IPS-18a (cell line): Measurements from ENCODE around the gene CCNK.

Experiments
- H3K27ac ChIP-seq: one replicate; pipeline ENCODE4 v1.5.1; 2013; ENCODE audit warnings: low read length
- H3K27me3 ChIP-seq: one replicate; pipeline ENCODE4 v1.6.1; 2013; ENCODE audit warnings: mild to moderate bottlenecking, low read length; ENCODE audit not compliant: control insufficient read depth, insufficient read depth
- H3K36me3 ChIP-seq: one replicate; pipeline ENCODE4 v1.6.1; 2013; ENCODE audit warnings: low read depth, low read length; ENCODE audit not compliant: control insufficient read depth
- H3K4me1 ChIP-seq: one replicate; pipeline ENCODE4 v1.6.1; 2013; ENCODE audit warnings: low read depth, low read length; ENCODE audit not compliant: control insufficient read depth
- H3K4me3 ChIP-seq: one replicate; pipeline ENCODE4 v1.5.1; 2013; ENCODE audit warnings: low read length
- H3K9ac ChIP-seq: one replicate; pipeline ENCODE4 v1.6.1; 2013; ENCODE audit warnings: mild to moderate bottlenecking, low read length, moderate library complexity
- H3K9me3 ChIP-seq: one replicate; pipeline ENCODE4 v1.6.1; 2013; ENCODE audit warnings: low read depth, low read length; ENCODE audit not compliant: control insufficient read depth

Gene CCNK

DNA sequence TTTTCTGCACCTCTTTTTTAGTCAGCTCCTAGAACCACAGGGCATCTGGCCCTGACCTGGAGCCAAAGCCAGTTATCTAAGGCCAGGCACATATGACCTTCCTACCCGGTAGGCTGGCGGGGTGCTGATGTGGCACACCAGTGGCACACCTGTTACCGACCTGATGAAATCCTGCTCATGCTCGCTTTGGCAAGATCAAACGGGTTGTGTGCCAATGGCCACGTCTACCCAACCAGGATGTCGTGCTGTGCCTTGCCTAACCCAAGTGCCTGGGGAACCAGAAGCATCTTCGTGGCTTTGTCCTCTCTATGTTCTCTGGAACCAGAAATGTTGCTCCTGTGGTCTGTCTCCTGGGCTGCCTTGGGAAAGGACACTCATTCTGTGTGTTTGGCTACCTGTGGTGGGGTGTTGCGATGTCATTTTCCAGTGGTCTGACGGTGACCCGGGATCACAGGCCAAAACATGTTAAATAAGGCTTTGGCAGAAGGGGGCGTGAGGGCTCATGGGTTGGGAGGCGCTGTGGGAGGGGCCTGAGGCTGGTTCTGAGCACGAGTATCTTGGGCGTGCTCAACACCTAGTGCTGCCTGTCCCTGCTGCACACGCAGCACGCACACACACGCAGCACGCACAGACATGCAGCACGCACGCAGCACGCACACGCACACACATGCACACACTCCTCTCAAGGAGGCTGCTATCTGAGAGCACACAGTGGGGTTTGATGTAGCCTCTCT lies 27.9 kb downstream of the CCNK start:
- no peak overlapping the region for H3K4me3 ChIP-seq
- H3K9ac ChIP-seq, result no peak overlapping the region
- H3K27me3 ChIP-seq, result no peaks in the 10 kb centered on the region
- H3K4me1 ChIP-seq, result no peaks in the 10 kb centered on the region
- H3K36me3 ChIP-seq, result peaks cover 51% of the 10 kb centered on the region
- no peak overlapping the region for H3K27ac ChIP-seq
- no peaks in the 10 kb centered on the region for H3K9me3 ChIP-seq

DNA sequence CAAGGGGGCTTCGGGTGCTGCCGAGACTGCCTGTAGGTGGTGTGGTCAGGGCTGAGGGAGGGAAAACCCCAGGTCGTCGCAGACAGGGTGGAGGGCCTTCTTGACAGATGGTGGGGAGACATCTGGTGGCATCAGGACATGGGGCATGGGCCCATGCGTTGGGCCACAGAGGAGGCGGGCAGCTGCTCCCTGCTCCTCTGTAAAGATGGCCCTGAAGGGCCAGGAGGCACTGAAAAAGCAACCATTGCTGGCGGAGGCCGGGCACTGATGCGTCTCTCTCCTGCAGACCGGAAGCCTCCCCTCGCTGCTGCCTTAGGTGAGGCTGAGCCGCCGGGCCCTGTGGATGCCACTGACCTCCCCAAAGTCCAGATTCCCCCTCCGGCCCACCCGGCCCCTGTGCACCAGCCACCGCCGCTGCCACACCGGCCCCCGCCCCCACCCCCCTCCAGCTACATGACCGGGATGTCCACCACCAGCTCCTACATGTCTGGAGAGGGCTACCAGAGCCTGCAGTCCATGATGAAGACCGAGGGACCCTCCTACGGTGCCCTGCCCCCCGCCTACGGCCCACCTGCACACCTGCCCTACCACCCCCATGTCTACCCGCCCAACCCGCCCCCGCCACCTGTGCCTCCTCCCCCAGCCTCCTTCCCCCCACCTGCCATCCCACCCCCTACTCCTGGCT lies 28.8 kb downstream of the CCNK start:
- no peak overlapping the region for H3K27ac ChIP-seq
- H3K9ac ChIP-seq, result no peak overlapping the region
- H3K27me3 ChIP-seq, result no peaks in the 10 kb centered on the region
- H3K36me3 ChIP-seq, result peaks cover 47% of the 10 kb centered on the region
- no peaks in the 10 kb centered on the region for H3K9me3 ChIP-seq
- no peaks in the 10 kb centered on the region for H3K4me1 ChIP-seq
- H3K4me3 ChIP-seq, result no peak overlapping the region

DNA sequence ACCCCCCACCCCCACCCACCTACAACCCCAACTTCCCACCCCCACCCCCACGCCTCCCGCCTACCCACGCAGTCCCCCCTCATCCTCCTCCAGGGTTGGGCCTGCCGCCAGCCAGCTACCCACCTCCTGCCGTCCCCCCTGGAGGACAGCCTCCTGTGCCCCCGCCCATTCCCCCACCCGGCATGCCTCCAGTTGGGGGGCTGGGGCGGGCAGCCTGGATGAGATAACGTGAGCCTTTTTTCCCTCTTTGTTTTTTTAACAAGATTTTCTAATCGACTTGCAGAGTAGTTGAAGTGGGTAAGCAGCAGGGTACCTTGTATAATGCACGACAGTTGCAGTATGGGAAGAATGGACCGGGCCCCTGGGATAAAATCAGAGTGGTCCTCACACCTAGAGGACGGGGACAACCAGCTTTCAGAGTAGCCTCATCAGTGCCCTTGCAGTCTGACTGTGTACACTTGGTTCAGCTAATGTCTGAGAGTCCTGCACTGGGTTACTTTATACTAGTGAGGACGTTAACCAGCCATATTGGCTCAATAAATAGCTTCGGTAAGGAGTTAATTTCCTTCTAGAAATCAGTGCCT lies 29.4 kb downstream of the CCNK start:
- Histone ChIP-seq H3K9ac (no peak overlapping the region), H3K36me3 (peaks cover 41% of the 10 kb centered on the region), H3K4me3 (no peak overlapping the region), H3K27me3 (no peaks in the 10 kb centered on the region), H3K27ac (no peak overlapping the region), H3K4me1 (no peaks in the 10 kb centered on the region), H3K9me3 (no peaks in the 10 kb centered on the region)

DNA sequence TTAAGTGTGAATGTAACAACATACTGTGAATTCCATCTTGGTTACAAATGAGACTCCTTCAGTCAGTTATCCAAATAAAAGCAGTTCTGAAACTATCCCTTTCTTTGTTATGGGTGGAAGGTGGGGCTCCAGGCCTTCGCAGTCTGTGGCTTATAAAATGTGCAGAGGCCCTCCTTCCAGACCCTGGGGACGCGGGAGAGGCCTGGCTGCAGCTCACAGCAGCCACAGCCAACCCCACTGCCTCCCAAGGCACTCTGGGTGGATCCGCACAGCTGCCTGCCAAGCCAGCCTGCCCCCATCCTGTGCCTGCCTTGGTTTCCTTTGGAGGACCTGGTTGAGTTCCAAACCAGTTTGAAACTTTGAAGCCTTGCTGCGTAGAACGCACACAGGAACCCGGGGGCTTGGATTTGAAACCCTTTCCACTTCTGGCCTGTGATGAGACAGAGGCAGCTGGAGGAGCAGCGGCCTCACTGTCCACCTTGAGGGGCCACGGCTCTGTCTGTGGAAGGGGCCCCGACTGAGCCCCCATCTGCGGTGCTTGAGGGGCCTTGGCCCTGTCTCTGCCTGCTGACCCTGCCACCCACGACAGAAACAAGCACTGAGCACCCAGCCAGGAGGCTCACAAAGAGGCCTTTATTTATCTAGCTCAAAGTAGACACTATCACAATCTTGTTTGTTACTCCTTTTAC lies 30.4 kb downstream of the CCNK start:
- H3K36me3 ChIP-seq, result peaks cover 32% of the 10 kb centered on the region
- H3K4me3 ChIP-seq, result no peak overlapping the region
- no peaks in the 10 kb centered on the region for H3K27me3 ChIP-seq
- no peak overlapping the region for H3K9ac ChIP-seq
- no peaks in the 10 kb centered on the region for H3K9me3 ChIP-seq
- H3K4me1 ChIP-seq, result no peaks in the 10 kb centered on the region
- no peak overlapping the region for H3K27ac ChIP-seq

DNA sequence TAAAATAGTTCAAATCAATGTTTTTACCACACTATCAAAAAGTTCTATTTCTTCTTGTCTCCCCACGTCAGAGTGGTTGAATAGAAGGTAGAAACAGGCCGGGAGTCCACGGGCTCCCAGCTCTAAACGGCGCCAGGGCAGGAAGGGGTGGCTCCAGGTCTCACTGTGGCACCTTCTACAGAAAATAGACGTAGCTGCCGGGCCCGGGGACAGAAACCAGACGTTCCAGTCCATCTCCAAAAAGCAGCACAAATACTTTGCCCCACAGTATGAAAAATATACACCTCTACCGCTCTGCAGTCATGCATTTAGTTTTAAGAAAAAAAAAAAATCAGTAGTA lies 30.9 kb downstream of the CCNK start:
- peaks cover 27% of the 10 kb centered on the region for H3K36me3 ChIP-seq
- no peak overlapping the region for H3K27ac ChIP-seq
- H3K4me1 ChIP-seq, result no peaks in the 10 kb centered on the region
- H3K9ac ChIP-seq, result no peak overlapping the region
- no peaks in the 10 kb centered on the region for H3K9me3 ChIP-seq
- no peaks in the 10 kb centered on the region for H3K27me3 ChIP-seq
- no peak overlapping the region for H3K4me3 ChIP-seq

- Histone ChIP-seq H3K4me3 (no peak overlapping the region), H3K36me3 (peaks cover 21% of the 10 kb centered on the region), H3K27me3 (no peaks in the 10 kb centered on the region), H3K9me3 (no peaks in the 10 kb centered on the region), H3K27ac (no peak overlapping the region), H3K9ac (no peak overlapping the region), H3K4me1 (no peaks in the 10 kb centered on the region)
These were observed 31.5 kb downstream of the CCNK start for GRCh38 chr14:99512571-99513182.

GRCh38 chr14:99513183-99513694 lies 32.0 kb downstream of the CCNK start:
- no peak overlapping the region for H3K4me3 ChIP-seq
- H3K9me3 ChIP-seq, result no peaks in the 10 kb centered on the region
- H3K27ac ChIP-seq, result no peak overlapping the region
- no peak overlapping the region for H3K9ac ChIP-seq
- peaks cover 15% of the 10 kb centered on the region for H3K36me3 ChIP-seq
- no peaks in the 10 kb centered on the region for H3K27me3 ChIP-seq
- H3K4me1 ChIP-seq, result no peaks in the 10 kb centered on the region

DNA sequence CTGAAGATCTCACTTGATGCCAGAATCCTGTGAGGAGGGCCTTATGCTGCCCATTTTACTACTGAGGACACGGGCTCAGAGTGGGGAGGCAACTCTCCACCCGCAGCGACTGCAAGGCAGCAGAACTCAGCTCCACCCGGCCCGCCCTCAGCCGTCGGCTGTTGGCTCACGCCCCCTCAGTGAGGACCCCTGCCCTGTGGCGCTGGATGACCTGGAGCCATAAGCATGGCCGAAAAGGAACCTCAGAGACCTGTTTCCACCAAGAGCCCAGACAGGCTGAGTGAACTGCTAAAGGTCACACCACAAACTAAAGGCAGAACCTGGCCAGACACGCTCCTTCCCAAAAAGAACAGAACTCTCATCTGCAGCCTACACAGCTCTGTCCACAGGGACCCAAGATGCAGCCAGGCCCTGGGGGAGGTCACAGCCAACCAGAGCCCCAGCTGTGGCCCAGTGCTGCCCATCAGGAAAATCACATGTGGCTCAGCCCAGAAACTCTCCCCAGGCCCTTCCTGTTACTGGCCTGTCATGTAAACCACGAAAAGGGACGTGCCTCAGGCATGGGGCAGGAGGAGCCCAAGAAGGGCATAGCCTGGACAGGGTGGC lies 32.8 kb downstream of the CCNK start:
- Histone ChIP-seq H3K27me3 (no peaks in the 10 kb centered on the region), H3K4me3 (no peak overlapping the region), H3K36me3 (peaks cover 7% of the 10 kb centered on the region), H3K4me1 (no peaks in the 10 kb centered on the region), H3K9ac (no peak overlapping the region), H3K9me3 (no peaks in the 10 kb centered on the region), H3K27ac (no peak overlapping the region)

GRCh38 chr14:99514552-99515300 lies 33.5 kb downstream of the CCNK start:
- Histone ChIP-seq H3K9me3 (no peaks in the 10 kb centered on the region), H3K4me1 (no peaks in the 10 kb centered on the region), H3K9ac (no peak overlapping the region), H3K4me3 (no peak overlapping the region), H3K27me3 (no peaks in the 10 kb centered on the region), H3K36me3 (peaks cover 7% of the 10 kb centered on the region), H3K27ac (no peak overlapping the region)

DNA sequence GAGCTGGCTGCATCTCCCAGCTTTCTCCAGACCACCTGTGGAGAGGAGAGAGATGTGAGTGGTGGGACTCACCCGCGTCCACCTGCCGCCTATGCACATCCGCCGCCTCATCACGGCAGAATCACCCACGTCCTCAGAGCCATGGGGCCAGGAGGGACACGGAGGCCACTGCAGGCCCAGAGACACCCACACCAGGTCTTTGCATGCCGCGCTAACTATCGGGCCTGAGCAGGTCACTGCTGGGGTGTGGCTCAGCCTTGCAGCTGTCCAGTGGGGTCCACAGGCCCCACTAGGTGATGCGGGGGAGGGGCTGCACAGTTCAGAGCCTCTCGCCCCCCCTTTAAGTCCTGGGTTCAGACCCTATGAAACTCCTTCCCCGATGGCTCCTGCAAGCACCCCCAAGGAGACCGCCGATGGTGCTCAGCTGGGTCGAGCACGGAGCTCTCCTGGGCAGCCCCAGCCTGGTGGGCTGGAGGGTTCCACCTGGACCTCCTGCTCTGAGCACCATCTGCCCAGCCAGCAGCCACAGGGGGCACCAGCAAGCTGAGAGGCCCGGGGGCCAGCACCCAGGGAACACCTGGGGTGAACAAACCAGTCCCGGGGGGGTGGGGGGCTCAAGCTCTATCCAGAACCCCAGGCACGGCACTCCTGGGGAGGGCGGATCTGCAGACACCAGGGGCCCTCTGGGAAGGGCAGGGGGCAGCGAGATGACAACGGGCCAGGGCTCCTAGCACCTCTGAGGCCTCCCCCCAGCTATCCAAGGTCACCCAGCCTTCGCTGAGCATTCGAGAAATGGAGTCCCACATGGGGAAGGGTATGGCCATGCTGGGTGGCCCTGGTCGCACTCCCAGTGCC lies 34.3 kb downstream of the CCNK start:
- no peak overlapping the region for H3K27ac ChIP-seq
- H3K36me3 ChIP-seq, result peaks cover 7% of the 10 kb centered on the region
- H3K9me3 ChIP-seq, result no peaks in the 10 kb centered on the region

More for the DNA sequence above, 34.3 kb downstream of the CCNK start:
- no peak overlapping the region for H3K9ac ChIP-seq
- H3K4me1 ChIP-seq, result no peaks in the 10 kb centered on the region
- H3K27me3 ChIP-seq, result no peaks in the 10 kb centered on the region
- no peak overlapping the region for H3K4me3 ChIP-seq
